HG02938 (cell line): Measurements from ENCODE around the gene CCDC197.

Experiments
- ATAC-seq: cut with Tn5 transposase; IDR thresholded peaks from one replicate; pipeline ENCODE4 v1.9.1; 2021; ENCODE audit warnings: mild to moderate bottlenecking, moderate library complexity; ENCODE audit not compliant: unreplicated experiment

The CCDC197 gene

GRCh38 chr14:94022532-94023411 is 25.7 kb downstream of the CCDC197 start:
- no peak for ATAC-seq

- ATAC-seq: no peak
Observed at GRCh38 chr14:94024549-94024948, 27.4 kb downstream of the CCDC197 start.

GRCh38 chr14:94025720-94026119 is 28.6 kb downstream of the CCDC197 start:
- no peak for ATAC-seq

GRCh38 chr14:94026173-94026888 is 29.2 kb downstream of the CCDC197 start, which contains the start of gene OTUB2:
Gene OTUB2 (plus strand): TSS chr14:94026340. CDS start chr14:94026538, 198 bp downstream.
- ATAC-seq: peak; percentile 100

- no peak for ATAC-seq
Observed at GRCh38 chr14:94026889-94027469, 29.9 kb downstream of the CCDC197 start.

GRCh38 chr14:94027566-94028449 is 30.7 kb downstream of the CCDC197 start:
- ATAC-seq: no peak

- no peak for ATAC-seq
Observed at GRCh38 chr14:94028450-94028826, 31.3 kb downstream of the CCDC197 start.

- no peak for ATAC-seq
Observed at GRCh38 chr14:94029265-94029664, 32.2 kb downstream of the CCDC197 start.

- ATAC-seq: no peak
Observed at GRCh38 chr14:94029671-94030203, 32.6 kb downstream of the CCDC197 start.

- no peak for ATAC-seq
Observed at GRCh38 chr14:94030571-94030970, 33.5 kb downstream of the CCDC197 start.

- no peak for ATAC-seq
Observed at GRCh38 chr14:94031161-94031882, 34.2 kb downstream of the CCDC197 start.

- no peak for ATAC-seq
Observed at GRCh38 chr14:94031883-94032279, 34.8 kb downstream of the CCDC197 start.

GRCh38 chr14:94034886-94035285 is 37.8 kb downstream of the CCDC197 start:
- ATAC-seq: no peak

GRCh38 chr14:94036313-94037167 is 39.4 kb downstream of the CCDC197 start:
- ATAC-seq: peak; percentile 94

- ATAC-seq: no peak
Observed at GRCh38 chr14:94037954-94038353, 40.9 kb downstream of the CCDC197 start.

- ATAC-seq: no peak
Observed at GRCh38 chr14:94038510-94038909, 41.4 kb downstream of the CCDC197 start.

- no peak for ATAC-seq
Observed at GRCh38 chr14:94038921-94039629, 42.0 kb downstream of the CCDC197 start.

- ATAC-seq: no peak
Observed at GRCh38 chr14:94040247-94040646, 43.1 kb downstream of the CCDC197 start.
